GM23338 (cell line): ENCODE measurements around the gene MYH2. TPM values are rescaled to one million over a fixed set of nuclear protein-coding genes. Genes with fewer than 3 reads are reported as not detected.

Experiments
- ATAC-seq: fragments of 200-7000 bp; cut with Tn5 transposase; 3 replicates; pipeline ENCODE4 v1.9.1; 2020
- DNase-seq: peaks from one replicate; pipeline ENCODE4 v3.0.0-alpha.2; 2015; ENCODE audit warnings: low spot score
- H2AFZ ChIP-seq: fragments of 200-600 bp; sonication (generic); 2 replicates; pipeline ENCODE4 v1.8.0; 2016; ENCODE audit warnings: antibody characterized with exemption, mild to moderate bottlenecking, moderate library complexity
- H3F3A ChIP-seq: fragments of 200-600 bp; sonication (generic); replicated peaks from 2 replicates; pipeline ENCODE4 v1.8.0; 2017; ENCODE audit warnings: antibody characterized with exemption, mixed run types, low read depth
- H3K27ac ChIP-seq: fragments of 200-600 bp; sonication (generic); 2 replicates; pipeline ENCODE4 v1.6.1; 2016; ENCODE audit warnings: low read depth
- H3K27me3 ChIP-seq: fragments of 200-600 bp; sonication (generic); 2 replicates; pipeline ENCODE4 v1.8.0; 2016; ENCODE audit warnings: mild to moderate bottlenecking, mixed run types, moderate library complexity; ENCODE audit not compliant: insufficient read depth
- H3K36me3 ChIP-seq: fragments of 200-600 bp; sonication (generic); 2 replicates; pipeline ENCODE4 v1.8.0; 2016; ENCODE audit warnings: mild to moderate bottlenecking; ENCODE audit not compliant: insufficient read depth
- H3K4me1 ChIP-seq: fragments of 200-600 bp; sonication (generic); 2 replicates; pipeline ENCODE4 v1.8.0; 2016; ENCODE audit warnings: mild to moderate bottlenecking, moderate library complexity; ENCODE audit not compliant: insufficient read depth
- H3K4me2 ChIP-seq: fragments of 200-600 bp; sonication (generic); 2 replicates; pipeline ENCODE4 v1.7.1; 2017; ENCODE audit warnings: mixed run types
- H3K4me3 ChIP-seq: fragments of 200-600 bp; sonication (generic); 2 replicates; pipeline ENCODE4 v1.6.1; 2016; ENCODE audit warnings: mixed run types
- H3K79me2 ChIP-seq: fragments of 200-600 bp; sonication (generic); replicated peaks from 2 replicates; pipeline ENCODE4 v1.8.0; 2017; ENCODE audit warnings: mild to moderate bottlenecking; ENCODE audit not compliant: insufficient read depth
- H3K9me2 ChIP-seq: fragments of 200-600 bp; sonication (generic); 2 replicates; pipeline ENCODE4 v1.8.0; 2017; ENCODE audit not compliant: insufficient read depth
- H4K20me1 ChIP-seq: fragments of 200-600 bp; sonication (generic); replicated peaks from 2 replicates; pipeline ENCODE4 v1.8.0; 2017; ENCODE audit warnings: mild to moderate bottlenecking; ENCODE audit not compliant: insufficient read depth
- H3K27ac Mint-ChIP-seq: 2 replicates; pipeline ENCODE4 v1.8.0; 2020; ENCODE audit warnings: inconsistent platforms, mild to moderate bottlenecking, moderate library complexity, mixed read lengths
- H3K27me3 Mint-ChIP-seq: 3 replicates; pipeline ENCODE4 v1.8.0; 2022; ENCODE audit warnings: low read depth, mild to moderate bottlenecking, moderate library complexity, mixed read lengths, inconsistent platforms; ENCODE audit not compliant: insufficient read depth, poor library complexity
- H3K36me3 Mint-ChIP-seq: 3 replicates; pipeline ENCODE4 v1.8.0; 2021; ENCODE audit warnings: low read depth, mild to moderate bottlenecking, inconsistent platforms, moderate library complexity, mixed read lengths
- H3K4me1 Mint-ChIP-seq: 3 replicates; pipeline ENCODE4 v1.8.0; 2020; ENCODE audit warnings: mild to moderate bottlenecking, inconsistent platforms, mixed read lengths
- H3K4me3 Mint-ChIP-seq: 3 replicates; pipeline ENCODE4 v1.8.0; 2021; ENCODE audit warnings: moderate library complexity, mild to moderate bottlenecking, inconsistent platforms, mixed read lengths
- H3K9me3 Mint-ChIP-seq: 3 replicates; pipeline ENCODE4 v1.8.0; 2020; ENCODE audit warnings: moderate library complexity, mild to moderate bottlenecking, inconsistent platforms, mixed read lengths
- EZH2 ChIP-seq: fragments of 200-600 bp; sonication (generic); IDR thresholded peaks from one replicate; pipeline ENCODE4 v1.8.0; 2017; ENCODE audit warnings: antibody characterized with exemption, mild to moderate bottlenecking, low read depth; ENCODE audit not compliant: unreplicated experiment
- polyA plus RNA-seq: library from polyadenylated mRNA; unstranded; fragments of >200 nt; fragmentation: Nextera tagmentation; extraction: Ambion mirVana; gene quantifications from 2 replicates; pipeline ENCODE4 v1.2.1, GENCODE V29; 2016
- total RNA-seq: library from RNA; depleted of rRNA; stranded (reverse); fragments of >200 nt; shearing (Covaris generic); gene quantifications from 2 replicates; pipeline ENCODE4 v1.2.3, GENCODE V29; 2014
- TF ChIP-seq, protein P1 (sequence below): fragments of 250-450 bp; sonication (Bioruptor Pico); IDR thresholded peaks from 2 replicates; pipeline ENCODE4 v1.5.0; 2020; ENCODE audit warnings: mild to moderate bottlenecking, moderate library complexity
- TF ChIP-seq, protein P2 (sequence below), 2 experiments: fragments of 200-600 bp in 1 of 2; sonication (generic) in 1 of 2; conservative IDR thresholded peaks; 2 replicates each; pipeline versions ENCODE4 v1.5.1 to v1.6.1; 2016 to 2017; ENCODE audit warnings: antibody characterized with exemption in 2 of 2, low read depth in 2 of 2, mild to moderate bottlenecking in 2 of 2, moderate library complexity in 1 of 2

Gene MYH2
- total and polyA plus RNA-seq, 2 experiments from 2014 or later = 7.5 to 27.7 TPM

DNA sequence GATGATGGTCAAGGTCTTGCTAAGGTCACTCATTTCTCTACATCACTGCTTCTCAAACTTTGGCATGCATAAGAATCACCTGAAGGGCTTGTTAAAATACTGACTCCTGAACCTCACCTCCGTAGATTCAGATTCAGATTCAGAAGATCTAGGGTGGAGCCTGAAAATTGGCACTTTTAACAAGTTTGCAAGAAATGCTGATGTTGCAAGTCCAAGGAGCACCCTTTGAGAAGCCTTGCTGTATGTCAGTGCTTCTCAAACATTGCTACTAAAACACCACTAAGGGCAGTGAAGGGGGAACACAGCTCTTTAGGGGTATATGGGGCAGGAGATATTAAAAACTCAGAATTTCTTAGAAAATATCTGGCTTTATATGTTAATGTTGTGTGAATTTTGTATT is 17.4 kb downstream of the MYH2 start:
- Histone ChIP-seq H2AFZ (no peak overlapping the region), H3K27ac (no peak overlapping the region), H3K36me3 (peaks cover 29% of the 10 kb centered on the region; the same call in 1 of the 2 replicates), H4K20me1 (no peaks in the 10 kb centered on the region), H3K4me3 (no peak overlapping the region), H3K4me1 (no peaks in the 10 kb centered on the region), H3K79me2 (no peaks in the 10 kb centered on the region), H3K9me2 (no peaks in the 10 kb centered on the region), H3K4me2 (no peak overlapping the region), H3F3A (no peaks in the 10 kb centered on the region), H3K27me3 (no peaks in the 10 kb centered on the region)
- DNase-seq (no peak), ATAC-seq (no peak)
- Mint-ChIP-seq H3K4me1 (no peaks in the 10 kb centered on the region), H3K36me3 (peaks cover 32% of the 10 kb centered on the region), H3K27me3 (peaks cover 2% of the 10 kb centered on the region), H3K9me3 (no peaks in the 10 kb centered on the region), H3K27ac (no peak overlapping the region), H3K4me3 (no peak overlapping the region)
- no peak for TF ChIP-seq EZH2

DNA sequence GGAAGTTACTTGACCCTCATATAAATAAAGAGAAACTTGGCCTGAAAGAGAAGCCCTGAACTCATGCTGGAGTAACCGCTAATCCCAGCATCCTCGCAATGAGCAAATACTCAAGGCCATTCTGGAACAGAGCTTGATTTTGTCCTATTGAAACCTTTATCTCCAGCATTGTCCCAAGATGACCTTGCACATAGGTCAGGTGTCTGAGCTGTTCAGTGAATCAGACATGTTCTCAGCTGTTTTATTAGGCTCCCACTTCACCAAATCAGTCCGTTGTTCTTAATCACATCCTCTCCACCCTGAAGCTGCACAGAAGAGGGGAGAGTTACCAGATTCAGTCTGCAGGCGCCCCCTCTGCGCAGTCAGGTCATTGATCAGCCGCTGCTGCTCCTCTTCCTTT is 22.0 kb downstream of the MYH2 start:
- H3K79me2 ChIP-seq = no peaks in the 10 kb centered on the region
- H3K36me3 ChIP-seq = peaks cover 27% of the 10 kb centered on the region; the same call in 1 of the 2 replicates
- H3F3A ChIP-seq = no peaks in the 10 kb centered on the region
- no peaks in the 10 kb centered on the region for H3K27me3 ChIP-seq
- Mint-ChIP-seq H3K4me1 (no peaks in the 10 kb centered on the region), H3K27ac (no peak overlapping the region), H3K36me3 (peaks cover 51% of the 10 kb centered on the region), H3K27me3 (peaks cover 2% of the 10 kb centered on the region), H3K9me3 (no peaks in the 10 kb centered on the region), H3K4me3 (no peak overlapping the region)
- H3K4me2 ChIP-seq = no peak overlapping the region
- no peaks in the 10 kb centered on the region for H4K20me1 ChIP-seq
- no peak for ATAC-seq
- no peak for DNase-seq
- no peak overlapping the region for H2AFZ ChIP-seq
- H3K9me2 ChIP-seq = no peaks in the 10 kb centered on the region
- TF ChIP-seq, protein P1, sequence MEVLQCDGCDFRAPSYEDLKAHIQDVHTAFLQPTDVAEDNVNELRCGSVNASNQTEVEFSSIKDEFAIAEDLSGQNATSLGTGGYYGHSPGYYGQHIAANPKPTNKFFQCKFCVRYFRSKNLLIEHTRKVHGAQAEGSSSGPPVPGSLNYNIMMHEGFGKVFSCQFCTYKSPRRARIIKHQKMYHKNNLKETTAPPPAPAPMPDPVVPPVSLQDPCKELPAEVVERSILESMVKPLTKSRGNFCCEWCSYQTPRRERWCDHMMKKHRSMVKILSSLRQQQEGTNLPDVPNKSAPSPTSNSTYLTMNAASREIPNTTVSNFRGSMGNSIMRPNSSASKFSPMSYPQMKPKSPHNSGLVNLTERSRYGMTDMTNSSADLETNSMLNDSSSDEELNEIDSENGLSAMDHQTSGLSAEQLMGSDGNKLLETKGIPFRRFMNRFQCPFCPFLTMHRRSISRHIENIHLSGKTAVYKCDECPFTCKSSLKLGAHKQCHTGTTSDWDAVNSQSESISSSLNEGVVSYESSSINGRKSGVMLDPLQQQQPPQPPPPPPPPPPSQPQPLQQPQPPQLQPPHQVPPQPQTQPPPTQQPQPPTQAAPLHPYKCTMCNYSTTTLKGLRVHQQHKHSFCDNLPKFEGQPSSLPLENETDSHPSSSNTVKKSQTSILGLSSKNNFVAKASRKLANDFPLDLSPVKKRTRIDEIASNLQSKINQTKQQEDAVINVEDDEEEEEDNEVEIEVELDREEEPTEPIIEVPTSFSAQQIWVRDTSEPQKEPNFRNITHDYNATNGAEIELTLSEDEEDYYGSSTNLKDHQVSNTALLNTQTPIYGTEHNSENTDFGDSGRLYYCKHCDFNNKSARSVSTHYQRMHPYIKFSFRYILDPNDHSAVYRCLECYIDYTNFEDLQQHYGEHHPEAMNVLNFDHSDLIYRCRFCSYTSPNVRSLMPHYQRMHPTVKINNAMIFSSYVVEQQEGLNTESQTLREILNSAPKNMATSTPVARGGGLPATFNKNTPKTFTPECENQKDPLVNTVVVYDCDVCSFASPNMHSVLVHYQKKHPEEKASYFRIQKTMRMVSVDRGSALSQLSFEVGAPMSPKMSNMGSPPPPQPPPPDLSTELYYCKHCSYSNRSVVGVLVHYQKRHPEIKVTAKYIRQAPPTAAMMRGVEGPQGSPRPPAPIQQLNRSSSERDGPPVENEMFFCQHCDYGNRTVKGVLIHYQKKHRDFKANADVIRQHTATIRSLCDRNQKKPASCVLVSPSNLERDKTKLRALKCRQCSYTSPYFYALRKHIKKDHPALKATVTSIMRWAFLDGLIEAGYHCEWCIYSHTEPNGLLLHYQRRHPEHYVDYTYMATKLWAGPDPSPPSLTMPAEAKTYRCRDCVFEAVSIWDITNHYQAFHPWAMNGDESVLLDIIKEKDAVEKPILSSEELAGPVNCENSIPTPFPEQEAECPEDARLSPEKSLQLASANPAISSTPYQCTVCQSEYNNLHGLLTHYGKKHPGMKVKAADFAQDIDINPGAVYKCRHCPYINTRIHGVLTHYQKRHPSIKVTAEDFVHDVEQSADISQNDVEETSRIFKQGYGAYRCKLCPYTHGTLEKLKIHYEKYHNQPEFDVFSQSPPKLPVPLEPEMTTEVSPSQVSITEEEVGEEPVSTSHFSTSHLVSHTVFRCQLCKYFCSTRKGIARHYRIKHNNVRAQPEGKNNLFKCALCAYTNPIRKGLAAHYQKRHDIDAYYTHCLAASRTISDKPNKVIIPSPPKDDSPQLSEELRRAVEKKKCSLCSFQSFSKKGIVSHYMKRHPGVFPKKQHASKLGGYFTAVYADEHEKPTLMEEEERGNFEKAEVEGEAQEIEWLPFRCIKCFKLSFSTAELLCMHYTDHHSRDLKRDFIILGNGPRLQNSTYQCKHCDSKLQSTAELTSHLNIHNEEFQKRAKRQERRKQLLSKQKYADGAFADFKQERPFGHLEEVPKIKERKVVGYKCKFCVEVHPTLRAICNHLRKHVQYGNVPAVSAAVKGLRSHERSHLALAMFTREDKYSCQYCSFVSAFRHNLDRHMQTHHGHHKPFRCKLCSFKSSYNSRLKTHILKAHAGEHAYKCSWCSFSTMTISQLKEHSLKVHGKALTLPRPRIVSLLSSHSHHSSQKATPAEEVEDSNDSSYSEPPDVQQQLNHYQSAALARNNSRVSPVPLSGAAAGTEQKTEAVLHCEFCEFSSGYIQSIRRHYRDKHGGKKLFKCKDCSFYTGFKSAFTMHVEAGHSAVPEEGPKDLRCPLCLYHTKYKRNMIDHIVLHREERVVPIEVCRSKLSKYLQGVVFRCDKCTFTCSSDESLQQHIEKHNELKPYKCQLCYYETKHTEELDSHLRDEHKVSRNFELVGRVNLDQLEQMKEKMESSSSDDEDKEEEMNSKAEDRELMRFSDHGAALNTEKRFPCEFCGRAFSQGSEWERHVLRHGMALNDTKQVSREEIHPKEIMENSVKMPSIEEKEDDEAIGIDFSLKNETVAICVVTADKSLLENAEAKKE = no peak
- TF ChIP-seq, protein P2, sequence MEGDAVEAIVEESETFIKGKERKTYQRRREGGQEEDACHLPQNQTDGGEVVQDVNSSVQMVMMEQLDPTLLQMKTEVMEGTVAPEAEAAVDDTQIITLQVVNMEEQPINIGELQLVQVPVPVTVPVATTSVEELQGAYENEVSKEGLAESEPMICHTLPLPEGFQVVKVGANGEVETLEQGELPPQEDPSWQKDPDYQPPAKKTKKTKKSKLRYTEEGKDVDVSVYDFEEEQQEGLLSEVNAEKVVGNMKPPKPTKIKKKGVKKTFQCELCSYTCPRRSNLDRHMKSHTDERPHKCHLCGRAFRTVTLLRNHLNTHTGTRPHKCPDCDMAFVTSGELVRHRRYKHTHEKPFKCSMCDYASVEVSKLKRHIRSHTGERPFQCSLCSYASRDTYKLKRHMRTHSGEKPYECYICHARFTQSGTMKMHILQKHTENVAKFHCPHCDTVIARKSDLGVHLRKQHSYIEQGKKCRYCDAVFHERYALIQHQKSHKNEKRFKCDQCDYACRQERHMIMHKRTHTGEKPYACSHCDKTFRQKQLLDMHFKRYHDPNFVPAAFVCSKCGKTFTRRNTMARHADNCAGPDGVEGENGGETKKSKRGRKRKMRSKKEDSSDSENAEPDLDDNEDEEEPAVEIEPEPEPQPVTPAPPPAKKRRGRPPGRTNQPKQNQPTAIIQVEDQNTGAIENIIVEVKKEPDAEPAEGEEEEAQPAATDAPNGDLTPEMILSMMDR (conservative IDR thresholded peaks at IDR 0.05; ENCODE audit: low read depth in 2 of 2) = 0 out of 4 replicates have a peak, but pooled peaks of 1 of the 2 experiments have one; percentile 7
- no peak overlapping the region for H3K4me3 ChIP-seq
- H3K4me1 ChIP-seq = no peaks in the 10 kb centered on the region
- H3K27ac ChIP-seq = no peak overlapping the region
